ENCODE data around the gene GALNT18. TPM values are rescaled to one million over a fixed set of nuclear protein-coding genes. Genes with fewer than 3 reads are reported as not detected.
A peak's percentile ranks its signal among the peaks of the same experiment; 100 is the strongest.

Gene GALNT18
- total RNA-seq, 1 donor from 2014 or later: 9.4 TPM

DNA sequence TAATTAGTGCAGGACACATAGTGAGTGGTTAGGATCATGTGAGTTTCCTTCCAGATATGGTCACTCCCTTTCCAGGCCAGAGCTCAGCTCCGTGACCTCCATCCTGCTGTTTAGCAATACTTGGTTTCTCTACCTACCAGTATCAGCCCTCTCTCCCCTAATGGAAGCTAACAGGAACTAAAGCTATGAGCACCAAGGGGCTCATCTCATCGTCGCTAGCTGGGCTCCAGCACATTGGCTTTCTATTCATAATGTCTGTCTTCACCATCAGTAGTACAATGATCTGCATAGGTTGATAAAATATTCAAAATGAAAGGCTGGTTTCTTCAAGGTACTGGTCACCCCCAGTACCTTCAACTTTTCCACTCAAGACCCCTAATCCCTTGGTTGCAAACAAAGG lies 2.4 kb upstream of the GALNT18 start:
- no peak for ATAC-seq

DNA sequence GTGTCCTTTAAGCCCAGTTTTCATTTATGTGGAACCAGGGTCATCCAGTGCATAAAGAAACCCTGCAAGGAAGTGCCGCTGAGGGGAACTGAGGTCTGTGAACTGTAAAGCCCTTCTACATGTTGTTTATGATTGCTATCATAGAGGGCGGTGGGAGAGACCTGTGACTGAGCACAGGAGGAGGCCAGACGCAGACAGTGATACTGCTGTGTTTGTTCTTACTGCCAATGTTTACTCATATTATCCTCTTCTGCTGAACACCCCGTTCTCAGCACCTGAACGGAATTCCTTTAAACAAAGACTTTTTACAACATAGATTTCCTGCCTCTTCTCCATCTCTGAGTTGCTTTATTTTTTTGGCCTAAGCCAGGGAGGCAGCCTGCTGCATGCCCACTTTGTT lies 967 bp upstream of the GALNT18 start:
- no peak for ATAC-seq

DNA sequence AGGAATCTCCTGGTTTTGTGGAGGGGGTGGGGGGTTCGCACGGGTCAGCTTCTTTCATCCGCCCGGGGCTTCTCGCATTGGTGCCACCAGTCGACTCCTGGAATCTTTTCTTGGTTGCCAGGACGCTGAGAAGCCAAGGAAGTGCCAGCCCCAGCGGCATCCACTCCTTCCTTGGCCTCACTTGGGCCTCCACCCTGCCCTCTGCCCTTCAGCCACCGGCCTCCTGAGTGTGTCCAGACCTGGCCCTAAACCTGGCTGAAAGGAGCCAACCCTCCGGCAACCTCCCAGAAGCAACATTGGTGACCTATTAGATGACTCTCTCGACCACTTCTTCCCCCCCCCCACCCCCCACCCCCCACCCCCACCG lies 518 bp upstream of the GALNT18 start:
- peak; percentile 1 for ATAC-seq

DNA sequence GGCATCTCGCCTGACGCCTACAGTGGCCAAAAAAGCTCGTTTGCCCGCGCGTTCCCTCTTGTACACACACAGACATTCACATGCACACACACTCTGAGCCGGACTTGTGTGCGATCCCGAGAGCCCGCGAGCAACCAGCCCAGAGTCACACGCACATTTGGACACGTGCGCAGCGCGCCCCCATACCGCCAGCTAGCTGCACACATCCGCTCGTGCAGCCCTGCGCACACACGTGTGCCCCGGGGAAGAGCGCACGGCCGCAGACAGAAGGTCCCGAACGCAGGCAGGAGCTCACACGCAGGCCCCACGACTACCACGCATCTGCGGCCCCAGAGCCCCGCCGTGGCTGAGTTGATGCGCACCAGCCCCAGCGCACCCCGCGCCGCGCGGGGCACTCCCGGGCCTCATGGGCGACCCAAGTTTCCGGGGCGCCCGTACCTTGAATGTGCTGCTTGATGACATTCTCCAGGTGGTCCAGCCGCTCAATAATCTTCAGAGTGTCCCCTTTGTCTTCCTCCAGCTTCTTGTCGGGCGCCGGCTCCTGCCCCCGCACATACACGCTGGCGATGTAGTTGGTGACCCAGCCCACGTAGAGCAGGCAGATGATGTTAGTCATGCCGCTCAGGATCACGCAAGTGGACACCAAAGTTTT lies 758 bp downstream of the GALNT18 start:
- peak; percentile 20 for ATAC-seq

DNA sequence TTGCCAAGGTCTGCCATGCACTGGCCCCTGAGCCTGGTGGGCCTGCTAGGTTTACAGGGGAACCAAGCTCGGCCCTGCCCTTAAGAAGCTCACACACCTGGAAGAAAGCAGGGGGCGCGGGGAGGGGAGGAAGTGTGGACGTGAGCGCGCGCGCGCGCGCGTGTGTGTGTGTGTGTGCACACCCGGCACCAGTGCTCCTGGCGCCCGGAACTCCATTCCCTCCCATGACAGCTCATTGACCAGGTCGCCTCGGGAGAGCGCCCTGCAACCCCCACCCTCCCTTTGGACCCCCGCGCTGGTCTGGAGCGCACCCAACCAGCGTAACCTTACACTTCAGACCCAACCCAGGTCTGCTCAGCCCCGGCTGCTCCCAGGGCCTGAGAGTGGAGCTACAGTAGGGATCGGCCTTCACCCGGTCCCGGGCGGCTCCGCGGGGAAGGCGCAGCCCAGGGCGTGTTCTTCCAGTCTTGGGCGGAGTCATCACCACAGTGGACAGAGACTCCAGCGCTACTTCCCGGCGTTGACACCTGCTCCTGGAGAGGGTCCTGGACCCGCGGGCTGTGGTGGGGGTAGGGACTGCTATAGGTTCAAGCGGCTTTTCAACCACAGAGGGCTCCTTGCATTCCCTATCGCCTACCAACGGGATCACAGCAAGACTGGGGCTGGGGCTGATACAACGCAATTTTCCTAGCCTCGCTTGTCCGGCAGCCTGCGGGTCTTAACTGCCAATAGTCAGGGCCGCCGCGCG lies 1.5 kb downstream of the GALNT18 start:
- peak; percentile 71 for ATAC-seq

DNA sequence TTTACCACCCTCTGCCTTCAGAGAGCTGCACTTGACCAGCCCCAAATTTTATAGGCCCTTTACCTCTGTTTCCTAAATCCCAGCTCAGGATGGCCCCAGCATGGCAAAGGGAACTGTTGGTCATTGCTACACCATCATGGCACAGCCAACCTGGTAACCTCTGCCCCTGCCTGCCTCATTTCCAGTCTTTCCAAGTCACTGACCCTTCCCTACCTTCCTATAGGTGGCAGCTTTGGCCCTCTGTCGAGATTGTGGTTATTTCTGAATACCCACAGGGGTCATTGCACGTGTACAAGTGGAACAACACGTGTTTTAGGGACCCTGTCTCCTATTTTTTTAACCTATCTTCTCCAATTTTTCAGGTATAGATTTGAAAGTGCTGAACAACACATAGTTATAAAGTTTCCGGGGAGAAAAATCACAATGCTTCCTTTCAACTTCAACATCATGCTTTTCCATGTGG lies 2.8 kb downstream of the GALNT18 start:
- ATAC-seq: no peak

DNA sequence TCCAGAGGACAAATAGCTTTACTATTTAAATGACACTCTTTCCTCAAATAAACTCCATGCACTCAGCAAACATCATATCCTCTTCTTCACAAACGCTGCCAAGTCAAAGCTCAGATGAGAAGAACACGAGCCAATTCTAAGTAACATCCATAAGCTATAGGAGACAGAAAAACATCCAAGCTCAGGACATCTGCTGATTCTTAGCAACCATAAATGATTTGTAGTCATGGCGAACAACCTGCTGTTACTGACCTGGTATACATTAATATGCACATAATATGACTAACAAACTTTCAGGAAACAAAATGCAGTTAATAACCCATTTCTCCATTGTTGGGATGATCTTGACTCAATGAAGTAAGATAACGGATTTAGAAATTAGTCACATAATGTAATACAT lies 6.7 kb downstream of the GALNT18 start:
- no peak for ATAC-seq

DNA sequence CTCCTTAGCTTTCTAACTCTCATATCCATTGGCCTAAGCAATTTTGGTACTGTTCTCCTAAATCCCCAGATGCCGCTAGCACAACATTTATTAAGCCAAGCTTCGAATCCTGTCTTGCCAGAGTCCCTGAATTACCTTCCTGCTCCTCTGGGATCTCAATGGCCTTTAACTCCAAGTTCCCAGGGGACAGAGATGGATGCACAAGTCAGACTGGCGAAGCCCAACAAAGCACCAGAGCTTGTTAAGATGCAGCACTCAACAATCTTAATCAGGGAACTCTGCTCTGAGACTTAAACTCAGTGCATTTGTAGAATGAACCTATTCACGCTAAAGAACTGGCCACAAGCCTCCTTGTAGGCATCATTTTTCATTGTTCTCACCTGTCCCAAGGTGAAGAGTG lies 9.4 kb downstream of the GALNT18 start:
- ATAC-seq: no peak

DNA sequence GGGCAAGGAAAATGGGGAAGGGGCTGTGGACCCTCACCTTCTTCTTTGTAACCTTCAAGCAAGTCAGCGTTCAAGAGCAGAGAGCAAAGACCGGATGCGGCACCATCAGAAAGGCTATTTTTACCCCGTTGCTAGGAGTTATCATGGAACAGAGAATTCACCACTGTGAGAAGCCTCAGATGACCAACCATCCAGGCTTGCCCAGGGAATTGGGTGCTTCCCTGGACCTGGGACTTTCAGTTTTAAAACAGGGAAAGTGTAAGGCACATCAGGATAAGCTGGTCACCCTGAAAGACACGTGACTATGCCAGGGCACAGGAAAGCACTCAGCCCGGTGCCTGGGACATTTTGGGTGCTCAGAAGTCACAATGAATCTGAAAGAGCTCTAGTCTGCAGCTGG lies 10.4 kb downstream of the GALNT18 start:
- no peak for ATAC-seq

DNA sequence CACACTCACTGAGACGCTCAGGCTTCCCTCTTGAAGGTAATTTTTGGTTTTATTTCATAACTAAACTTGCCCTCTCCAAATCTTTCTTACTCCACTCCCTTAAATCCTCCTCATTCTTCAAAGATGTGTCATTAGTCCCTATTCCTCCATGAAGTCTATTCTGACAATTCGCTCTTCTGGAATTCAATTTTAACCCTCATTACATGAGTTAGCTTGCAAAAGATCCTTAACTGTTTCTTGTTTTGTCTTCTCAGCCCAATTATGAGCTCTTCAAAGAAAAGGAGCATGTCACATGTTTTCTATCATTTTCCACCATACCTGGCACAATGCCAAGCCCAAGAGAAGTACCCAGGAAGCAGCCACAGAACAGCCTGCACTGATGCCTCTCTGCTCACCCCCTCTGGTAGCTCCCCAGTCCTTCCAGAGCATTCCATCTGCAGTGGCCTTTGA lies 13.0 kb downstream of the GALNT18 start:
- ATAC-seq: no peak

DNA sequence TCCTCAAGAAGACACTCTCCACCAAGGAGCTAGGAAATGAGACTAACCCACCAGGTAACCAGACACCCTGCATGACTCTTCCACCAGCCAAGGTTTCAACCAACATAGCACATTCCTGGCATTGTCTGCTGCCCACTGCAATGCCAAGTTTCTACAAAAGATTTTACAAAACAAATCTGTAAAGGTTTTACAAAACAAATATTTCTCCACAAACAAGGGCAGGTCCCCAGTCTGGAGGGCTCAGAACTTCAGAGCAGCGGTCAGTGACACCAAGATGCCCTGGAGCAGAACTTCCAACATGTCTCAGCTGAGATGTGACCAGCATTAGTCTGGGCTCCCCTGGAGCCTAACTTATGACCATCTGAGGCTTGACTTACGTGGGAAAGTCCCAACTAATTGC lies 14.0 kb downstream of the GALNT18 start:
- no peak for ATAC-seq

DNA sequence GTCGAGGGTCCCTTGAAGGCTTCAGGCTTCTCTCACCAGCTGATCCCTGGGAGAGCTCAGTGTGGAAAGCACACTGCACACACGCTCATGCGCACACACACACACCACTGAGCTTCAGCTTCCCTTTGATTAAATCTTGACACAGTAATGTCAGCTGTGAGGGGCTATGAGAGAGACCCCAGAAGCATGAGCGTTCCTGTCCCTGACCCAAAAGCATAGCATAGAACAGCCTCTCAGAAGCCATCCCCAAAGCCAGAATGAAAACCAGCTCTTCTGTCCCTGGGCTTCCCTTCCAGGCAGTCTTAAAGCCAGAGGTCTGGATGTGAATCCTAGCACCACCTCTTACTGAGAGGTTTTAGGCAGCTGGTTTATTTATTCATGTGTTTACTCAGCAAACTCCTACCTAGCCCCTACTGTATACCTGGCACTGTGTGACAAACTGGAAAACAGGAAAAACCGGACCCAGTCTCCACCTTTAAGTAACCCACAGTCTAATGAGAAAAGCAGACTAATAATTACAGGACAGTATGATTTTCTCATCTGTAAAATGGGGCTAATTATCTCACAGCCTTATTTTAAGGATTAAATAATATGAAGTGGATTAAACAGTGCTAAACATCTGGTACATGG lies 15.9 kb downstream of the GALNT18 start:
- peak; percentile 79 for ATAC-seq

DNA sequence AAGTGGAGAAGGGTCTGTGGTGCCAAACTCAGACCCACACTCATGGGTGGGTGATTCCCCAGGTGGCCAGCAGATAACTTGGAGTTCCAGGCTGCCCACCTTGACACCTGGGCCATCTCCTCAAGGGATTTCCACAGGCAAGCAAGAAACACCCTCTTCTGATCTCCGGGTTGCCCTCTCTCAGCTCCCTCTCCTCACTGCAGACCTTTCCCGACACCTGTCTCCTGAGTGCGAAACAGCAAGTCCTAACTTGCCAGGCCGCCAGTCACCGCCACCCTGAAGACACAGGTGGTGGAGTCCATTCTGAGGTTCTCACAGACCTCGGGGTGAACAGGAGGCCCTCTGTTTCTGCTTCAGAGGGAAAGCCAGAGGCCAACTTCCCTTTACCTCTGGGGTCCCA lies 16.6 kb downstream of the GALNT18 start:
- no peak for ATAC-seq

DNA sequence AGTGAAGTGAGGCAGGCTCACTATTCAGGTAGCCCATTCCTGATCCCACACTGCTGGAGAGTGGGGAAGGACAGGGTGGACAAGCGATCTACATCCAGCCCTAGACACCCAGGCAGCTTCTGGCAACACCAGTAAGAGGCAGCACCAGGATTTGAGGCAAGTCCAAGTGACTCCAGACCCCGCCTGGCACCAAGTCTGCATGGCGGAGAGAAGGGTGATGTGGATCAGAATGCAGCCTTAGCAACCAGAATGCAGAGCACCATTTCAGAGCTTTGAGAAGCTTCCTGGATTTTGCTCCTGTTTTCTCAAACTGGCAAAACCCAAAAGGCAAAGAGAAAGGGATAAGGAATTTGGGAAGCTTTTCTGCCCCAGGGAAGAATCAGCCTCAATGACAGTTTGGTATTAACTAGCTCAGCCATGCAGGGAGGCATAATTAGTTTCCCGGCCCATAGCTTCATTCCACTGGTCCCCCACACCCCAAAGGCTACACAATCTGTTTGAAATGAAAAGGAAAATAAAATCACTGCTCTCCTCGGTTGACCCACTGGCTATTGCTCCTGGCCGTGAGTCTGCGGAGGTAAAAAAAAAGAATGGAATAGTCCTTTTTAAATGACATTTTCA lies 17.3 kb downstream of the GALNT18 start:
- no peak for ATAC-seq

DNA sequence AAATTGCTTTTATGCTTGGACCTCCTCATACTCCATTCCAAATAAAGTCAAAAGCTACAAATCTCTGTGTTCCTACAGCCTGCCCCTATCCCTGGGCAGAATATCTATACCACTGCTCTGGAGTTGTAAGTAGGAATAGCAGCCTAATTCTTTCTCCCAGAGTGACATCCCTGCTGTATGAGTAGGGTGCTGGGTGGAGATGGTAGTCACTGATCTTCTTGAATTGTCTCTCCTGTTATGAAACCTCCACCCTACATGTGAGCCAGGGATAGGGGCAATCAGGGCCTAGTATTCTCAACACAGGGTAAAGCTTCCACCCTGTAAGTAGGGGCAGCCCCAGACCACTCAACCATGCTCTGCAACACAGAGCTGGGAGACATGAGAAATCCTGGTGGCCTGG lies 19.8 kb downstream of the GALNT18 start:
- no peak for ATAC-seq

DNA sequence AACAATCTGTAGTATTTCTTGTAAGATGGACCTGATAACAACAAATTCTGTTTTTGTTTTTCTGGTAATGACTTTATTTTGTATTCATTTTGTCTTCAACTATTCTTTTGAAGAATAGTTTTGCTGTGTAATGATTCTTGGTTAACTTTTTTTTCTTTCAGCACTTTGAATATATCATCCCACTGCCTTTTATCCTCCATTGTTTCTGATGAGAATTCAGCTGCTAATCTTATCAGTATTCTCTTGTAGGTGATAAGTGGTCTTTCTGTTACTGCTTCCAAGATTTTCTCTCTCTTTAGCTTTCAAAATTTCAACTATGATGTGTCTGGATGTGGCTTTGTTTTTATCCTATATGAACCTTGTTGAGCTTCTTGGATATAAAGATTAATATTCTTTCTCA lies 21.5 kb downstream of the GALNT18 start:
- no peak for ATAC-seq

DNA sequence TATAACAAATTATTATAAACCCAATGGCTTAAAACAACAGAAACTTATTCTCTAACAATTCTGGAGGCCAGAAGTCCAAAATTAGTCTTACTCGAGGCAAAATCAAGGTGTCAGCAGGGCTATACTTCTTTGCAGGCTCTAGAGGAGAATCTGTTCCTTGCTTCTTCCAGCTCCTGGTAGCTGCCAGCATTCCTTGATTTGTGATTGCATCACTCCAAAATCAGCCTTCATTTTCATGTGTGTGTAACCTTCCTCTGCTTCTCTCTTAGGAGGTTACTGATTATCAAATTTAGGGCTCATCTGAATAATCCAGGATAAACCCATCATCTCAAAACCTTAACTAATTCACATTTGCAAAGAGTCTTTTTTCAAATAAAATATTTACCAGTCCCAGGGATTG lies 23.6 kb downstream of the GALNT18 start:
- ATAC-seq: no peak

DNA sequence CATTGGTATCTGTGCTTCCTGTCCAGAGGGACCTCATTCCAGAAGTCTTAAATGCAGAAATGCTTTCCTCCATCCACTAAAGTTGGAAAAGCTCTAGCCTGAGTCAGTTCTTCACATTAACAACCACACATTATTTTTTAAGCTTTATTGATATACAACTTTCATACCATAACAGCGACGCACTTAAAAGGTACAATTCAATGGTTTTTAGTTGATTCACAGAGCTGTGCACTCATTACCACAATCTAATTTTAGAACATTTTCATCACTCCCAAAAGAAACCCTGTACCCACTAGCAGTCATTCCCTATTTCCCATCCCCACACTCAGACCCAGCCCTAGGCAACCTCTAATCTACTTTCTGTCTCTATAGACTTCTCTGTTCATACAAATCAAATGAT lies 27.6 kb downstream of the GALNT18 start:
- ATAC-seq: no peak

DNA sequence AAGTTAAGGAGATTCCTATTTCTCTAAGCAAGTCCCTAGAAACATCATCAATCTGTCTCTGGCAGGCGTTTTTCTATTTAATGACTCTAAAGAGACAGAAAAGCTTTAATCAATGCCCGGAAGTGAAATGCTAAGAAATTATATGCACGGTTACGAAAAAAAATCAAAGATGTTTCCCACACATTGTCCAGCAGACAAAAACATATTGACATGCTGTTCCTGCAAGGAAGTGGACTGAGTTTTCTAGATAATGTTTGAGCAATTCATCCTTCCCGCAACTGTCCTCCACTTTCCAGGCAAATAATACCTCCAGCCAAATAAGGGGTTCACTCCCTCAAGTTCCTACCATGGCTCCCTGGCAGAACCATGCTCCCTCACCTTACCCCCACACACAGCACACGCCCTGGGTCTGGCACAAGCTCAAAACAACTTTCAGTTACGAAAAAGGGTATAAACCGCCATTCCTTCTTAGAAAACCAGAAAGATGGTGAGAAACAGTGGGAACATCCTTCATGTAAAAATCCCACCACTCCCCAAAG lies 29.6 kb downstream of the GALNT18 start:
- ATAC-seq: no peak

DNA sequence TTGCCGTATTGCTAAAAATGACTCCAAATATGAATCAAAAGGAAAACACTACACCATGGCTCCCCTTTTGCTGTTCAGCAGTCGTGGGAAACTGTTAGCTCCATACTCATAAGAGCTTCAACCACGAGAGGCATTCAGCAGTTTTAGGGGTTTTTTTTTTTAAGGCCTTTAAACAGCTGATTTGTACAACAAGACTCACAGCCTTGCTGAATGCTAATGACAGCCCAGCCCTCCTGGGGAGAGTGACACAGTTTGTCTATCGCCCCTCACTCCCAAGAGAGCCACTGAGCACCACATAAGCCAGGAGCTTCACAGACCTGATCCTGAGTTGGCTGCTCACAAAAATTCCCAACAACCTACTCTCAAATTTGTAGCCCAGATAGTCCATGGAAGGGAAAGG lies 32.4 kb downstream of the GALNT18 start:
- ATAC-seq: no peak

DNA sequence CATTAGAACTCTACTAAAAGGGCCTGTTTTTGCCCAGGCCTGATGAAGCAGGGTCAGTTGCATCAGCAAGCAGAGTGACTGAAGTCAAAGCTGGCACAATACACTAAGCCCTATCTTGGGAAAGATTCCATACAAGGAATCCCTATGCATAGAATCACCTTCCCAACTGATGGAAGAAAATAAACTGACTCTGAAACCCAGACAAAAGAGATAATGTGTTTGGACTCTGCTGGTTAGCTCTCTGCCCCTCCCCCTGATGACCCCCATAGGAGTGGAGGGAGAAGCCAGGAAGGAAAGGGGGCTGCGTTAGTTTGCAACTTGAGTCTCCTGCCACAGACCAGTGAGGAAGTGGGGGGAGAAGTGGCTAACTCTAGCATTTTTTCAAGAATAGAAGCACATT lies 32.9 kb downstream of the GALNT18 start:
- no peak for ATAC-seq

DNA sequence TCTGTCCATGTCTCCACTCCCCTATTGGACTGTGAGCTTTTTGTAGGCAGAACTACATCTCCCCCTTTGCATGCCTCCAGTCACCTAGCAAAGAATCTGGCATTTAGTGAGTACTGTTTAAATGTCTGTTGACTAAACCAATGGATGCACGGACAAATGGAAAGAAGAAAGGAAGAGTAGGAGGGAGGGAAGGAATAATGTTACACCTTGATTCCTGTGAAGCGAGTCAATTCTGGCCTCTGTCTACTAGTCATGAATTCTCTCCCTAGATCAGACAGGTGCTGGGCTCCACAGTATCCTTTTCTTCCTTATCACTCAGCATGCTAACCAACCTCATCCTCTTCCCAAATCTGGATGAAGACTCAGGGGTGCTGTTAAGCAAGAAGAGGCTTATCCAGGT lies 33.6 kb downstream of the GALNT18 start:
- no peak for ATAC-seq

DNA sequence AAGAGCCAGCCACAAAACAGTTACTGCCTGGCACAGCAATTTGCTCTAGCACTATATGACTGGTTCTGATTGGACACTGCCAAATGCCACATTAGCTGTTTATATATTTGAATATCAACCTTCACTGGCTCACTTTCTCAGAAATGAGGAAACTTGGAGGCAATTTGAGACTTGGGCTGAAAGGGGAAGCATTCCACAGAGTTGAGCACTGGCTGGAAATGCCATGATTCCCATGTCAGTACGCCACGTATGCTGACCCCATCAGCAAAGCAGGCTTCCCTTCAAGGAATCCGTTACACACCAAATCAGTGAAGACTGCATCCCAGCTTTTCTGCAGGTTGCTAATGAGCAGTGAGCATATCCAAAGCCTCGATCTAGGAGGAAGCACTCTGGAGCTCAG lies 34.7 kb downstream of the GALNT18 start:
- no peak for ATAC-seq

All from esophagus mucosa (tissue), 1 donor.